ENCODE results near the gene CELA2B.
A peak's percentile ranks its signal among the peaks of the same experiment; 100 is the strongest.

Gene CELA2B

GRCh38 chr1:15526021-15526489 is 50.2 kb downstream of the CELA2B start:
- no peak for DNase-seq (ENCODE audit: low spot score)

- DNase-seq (ENCODE audit: low spot score) = peak; percentile 100
These were observed 50.8 kb downstream of the CELA2B start, which contains the start of gene DNAJC16 for GRCh38 chr1:15526490-15527339. Gene DNAJC16, plus strand, starts transcription at chr1:15526848. Its CDS starts 2,258 bp downstream, at chr1:15529106.

- DNase-seq (ENCODE audit: low spot score) = no peak
These were observed 55.1 kb downstream of the CELA2B start for GRCh38 chr1:15531003-15531402.

GRCh38 chr1:15531682-15532081 is 55.8 kb downstream of the CELA2B start:
- no peak for DNase-seq (ENCODE audit: low spot score)

GRCh38 chr1:15538771-15539170 is 62.9 kb downstream of the CELA2B start:
- no peak for DNase-seq (ENCODE audit: low spot score)

- no peak for DNase-seq (ENCODE audit: low spot score)
These were observed 64.3 kb downstream of the CELA2B start for GRCh38 chr1:15540186-15540585.

Measured in CD4-positive, alpha-beta T cell treated with Interleukin-2 at 100 ng/mL for 4 hours (primary cell).